Duodenal mucosa (tissue), 2 donors: ENCODE results near the gene KIAA0232.

Experiments
- H3K27ac ChIP-seq: one replicate; pipeline ENCODE4 v1.7.0; 2013; ENCODE audit warnings: low read depth, low read length
- H3K27me3 ChIP-seq, 2 donors: one replicate each; pipeline ENCODE4 v1.7.0; 2013; ENCODE audit warnings: low read length in 2 of 2, control low read depth in 1 of 2; ENCODE audit not compliant: insufficient read depth in 2 of 2, control insufficient read depth in 1 of 2
- H3K36me3 ChIP-seq, 2 donors: one replicate each; pipeline ENCODE4 v1.7.0; 2013; ENCODE audit warnings: low read length in 2 of 2, control low read depth in 1 of 2; ENCODE audit not compliant: insufficient read depth in 2 of 2, control insufficient read depth in 1 of 2
- H3K4me1 ChIP-seq, 2 donors: one replicate each; pipeline ENCODE4 v1.7.0; 2013; ENCODE audit warnings: low read length in 2 of 2, control low read depth in 1 of 2; ENCODE audit not compliant: insufficient read depth in 2 of 2, control insufficient read depth in 1 of 2
- H3K4me3 ChIP-seq, 2 donors: one replicate each; pipeline ENCODE4 v1.7.0; 2013; ENCODE audit warnings: low read length in 2 of 2, low read depth in 1 of 2
- H3K9ac ChIP-seq, 2 donors: one replicate each; pipeline ENCODE4 v1.7.0; 2013; ENCODE audit warnings: low read length in 2 of 2, low read depth in 1 of 2
- H3K9me3 ChIP-seq, 2 donors: one replicate each; pipeline ENCODE4 v1.7.0; 2013; ENCODE audit warnings: low read length in 2 of 2, control low read depth in 1 of 2; ENCODE audit not compliant: control insufficient read depth in 1 of 2

Gene KIAA0232

GRCh38 chr4:6857009-6857882 lies 74.7 kb downstream of the KIAA0232 start:
- peaks cover 0 to 3% of the 10 kb centered on the region in 2 donors for H3K9me3 ChIP-seq
- no peaks in the 10 kb centered on the region for H3K27me3 ChIP-seq
- H3K27ac ChIP-seq, result no peak overlapping the region
- peaks cover 3 to 5% of the 10 kb centered on the region in 2 donors for H3K4me1 ChIP-seq
- H3K9ac ChIP-seq, result no peak overlapping the region
- H3K4me3 ChIP-seq, result no peak overlapping the region
- peaks cover 43 to 47% of the 10 kb centered on the region in 2 donors for H3K36me3 ChIP-seq

DNA sequence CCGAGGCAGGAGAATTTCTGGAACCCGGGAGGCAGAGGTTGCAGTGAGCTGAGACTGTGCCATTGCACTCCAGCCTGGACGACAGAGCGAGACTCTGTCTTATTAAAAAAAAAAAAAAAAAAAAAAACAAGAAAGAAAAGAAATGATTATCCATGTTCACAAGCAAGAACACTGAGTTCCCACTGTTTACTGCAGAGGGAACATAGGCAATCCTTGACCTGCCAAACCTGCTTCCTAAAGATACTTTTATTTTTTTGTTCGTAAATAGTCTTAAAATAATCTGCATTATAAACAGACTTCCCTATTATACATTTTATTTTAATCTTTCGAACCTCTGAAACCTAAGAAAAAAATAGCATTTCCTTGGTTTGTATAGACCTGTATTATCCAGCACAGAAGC lies 76.5 kb downstream of the KIAA0232 start:
- Histone ChIP-seq H3K27me3 (no peaks in the 10 kb centered on the region), H3K9me3 (no peaks in the 10 kb centered on the region), H3K4me3 (no peak overlapping the region), H3K4me1 (peaks cover 3 to 5% of the 10 kb centered on the region in 2 donors), H3K27ac (no peak overlapping the region), H3K36me3 (peaks cover 49 to 58% of the 10 kb centered on the region in 2 donors), H3K9ac (no peak overlapping the region)

- no peaks in the 10 kb centered on the region for H3K9me3 ChIP-seq
- H3K9ac ChIP-seq, result no peak overlapping the region
- H3K4me1 ChIP-seq, result peaks cover 3 to 5% of the 10 kb centered on the region in 2 donors
- peaks cover 49 to 62% of the 10 kb centered on the region in 2 donors for H3K36me3 ChIP-seq
- H3K27ac ChIP-seq, result no peak overlapping the region
- H3K27me3 ChIP-seq, result no peaks in the 10 kb centered on the region
- no peak overlapping the region for H3K4me3 ChIP-seq
Measured at GRCh38 chr4:6859543-6859942, 77.0 kb downstream of the KIAA0232 start.

- H3K27ac ChIP-seq, result no peak overlapping the region
- H3K4me3 ChIP-seq, result no peak overlapping the region
- no peaks in the 10 kb centered on the region for H3K27me3 ChIP-seq
- no peaks in the 10 kb centered on the region for H3K4me1 ChIP-seq
- H3K9me3 ChIP-seq, result no peaks in the 10 kb centered on the region
- H3K9ac ChIP-seq, result no peak overlapping the region
- H3K36me3 ChIP-seq, result peaks cover 24 to 62% of the 10 kb centered on the region in 2 donors
Measured at GRCh38 chr4:6868386-6868785, 85.9 kb downstream of the KIAA0232 start.

DNA sequence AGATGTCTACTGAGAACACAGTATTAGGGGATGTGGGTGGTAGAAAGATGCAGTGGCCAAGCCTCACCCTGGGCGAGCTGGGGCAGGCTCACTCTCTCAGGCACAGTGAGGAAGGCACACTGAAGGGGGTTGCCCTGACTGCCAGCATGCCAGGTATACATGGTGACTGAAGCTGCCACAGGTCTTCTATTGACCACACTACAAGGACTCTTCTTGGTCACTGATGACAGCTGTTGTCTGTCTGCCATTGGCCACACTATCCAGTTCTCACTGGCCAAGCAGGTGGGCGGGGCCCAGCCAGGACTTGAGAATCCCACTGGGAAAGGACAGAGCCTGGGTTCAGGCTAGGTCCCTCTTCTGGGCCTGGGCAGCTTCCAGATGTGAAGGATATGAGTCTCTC lies 87.4 kb downstream of the KIAA0232 start:
- Histone ChIP-seq H3K4me1 (peaks cover 0 to 2% of the 10 kb centered on the region in 2 donors), H3K36me3 (peaks cover 21 to 66% of the 10 kb centered on the region in 2 donors), H3K9ac (no peak overlapping the region), H3K9me3 (no peaks in the 10 kb centered on the region), H3K4me3 (no peak overlapping the region), H3K27ac (no peak overlapping the region), H3K27me3 (no peaks in the 10 kb centered on the region)

DNA sequence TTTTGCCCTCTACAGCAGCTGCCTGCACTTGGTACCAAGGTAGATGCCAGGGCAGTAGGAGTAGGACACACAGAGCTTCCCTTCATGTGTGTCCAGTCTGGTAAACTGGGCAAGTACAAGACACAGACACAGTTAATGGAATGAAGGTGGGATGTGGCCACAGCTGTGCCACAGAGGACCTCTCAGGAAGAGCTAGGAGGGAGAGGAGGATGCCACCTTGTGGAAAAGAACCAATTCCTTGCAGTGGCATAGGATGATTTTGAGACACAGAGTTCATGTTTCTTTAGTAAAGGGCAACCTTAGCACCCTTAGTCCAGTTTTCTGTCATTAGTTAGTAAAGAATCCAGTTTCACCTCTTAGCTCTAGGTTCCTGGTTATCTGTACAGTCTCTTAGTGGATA lies 90.8 kb downstream of the KIAA0232 start:
- H3K4me3 ChIP-seq, result no peak overlapping the region
- H3K27me3 ChIP-seq, result no peaks in the 10 kb centered on the region
- peaks cover 19 to 68% of the 10 kb centered on the region in 2 donors for H3K36me3 ChIP-seq
- H3K4me1 ChIP-seq, result peaks cover 0 to 5% of the 10 kb centered on the region in 2 donors
- H3K27ac ChIP-seq, result no peak overlapping the region
- H3K9ac ChIP-seq, result no peak overlapping the region
- H3K9me3 ChIP-seq, result no peaks in the 10 kb centered on the region

GRCh38 chr4:6873792-6874461 lies 91.4 kb downstream of the KIAA0232 start:
- H3K27me3 ChIP-seq, result no peaks in the 10 kb centered on the region
- H3K9me3 ChIP-seq, result no peaks in the 10 kb centered on the region
- H3K4me3 ChIP-seq, result no peak overlapping the region
- H3K9ac ChIP-seq, result no peak overlapping the region
- peaks cover 0 to 5% of the 10 kb centered on the region in 2 donors for H3K4me1 ChIP-seq
- peaks cover 26 to 72% of the 10 kb centered on the region in 2 donors for H3K36me3 ChIP-seq
- no peak overlapping the region for H3K27ac ChIP-seq

GRCh38 chr4:6874981-6875380 lies 92.5 kb downstream of the KIAA0232 start:
- no peak overlapping the region for H3K4me3 ChIP-seq
- H3K27ac ChIP-seq, result no peak overlapping the region
- no peaks in the 10 kb centered on the region for H3K27me3 ChIP-seq
- H3K36me3 ChIP-seq, result peaks cover 32 to 79% of the 10 kb centered on the region in 2 donors
- no peak overlapping the region for H3K9ac ChIP-seq
- peaks cover 0 to 5% of the 10 kb centered on the region in 2 donors for H3K4me1 ChIP-seq
- H3K9me3 ChIP-seq, result no peaks in the 10 kb centered on the region

DNA sequence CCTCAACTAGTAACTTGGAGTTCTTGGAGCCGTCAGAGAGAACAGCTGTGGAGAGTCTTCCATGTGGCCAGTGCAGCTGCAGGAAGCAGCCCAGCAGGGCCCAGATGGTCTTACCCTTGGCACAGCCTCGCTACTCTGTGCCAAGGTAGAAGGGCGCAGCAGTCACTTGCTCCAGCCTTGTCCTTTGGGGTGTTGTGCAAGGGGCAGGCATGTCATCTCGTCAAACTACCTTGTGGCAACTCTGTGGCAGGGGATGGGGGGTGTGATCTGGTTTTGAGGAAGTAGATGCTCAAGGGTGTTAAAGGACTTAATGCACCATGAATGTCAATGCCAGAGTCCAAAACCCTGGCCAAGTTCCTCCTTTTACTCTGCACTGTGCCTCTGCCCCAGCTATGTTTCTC lies 92.9 kb downstream of the KIAA0232 start:
- Histone ChIP-seq H3K9ac (no peak overlapping the region), H3K27ac (no peak overlapping the region), H3K4me3 (no peak overlapping the region), H3K27me3 (no peaks in the 10 kb centered on the region), H3K9me3 (no peaks in the 10 kb centered on the region), H3K36me3 (peaks cover 34 to 82% of the 10 kb centered on the region in 2 donors), H3K4me1 (peaks cover 0 to 5% of the 10 kb centered on the region in 2 donors)

DNA sequence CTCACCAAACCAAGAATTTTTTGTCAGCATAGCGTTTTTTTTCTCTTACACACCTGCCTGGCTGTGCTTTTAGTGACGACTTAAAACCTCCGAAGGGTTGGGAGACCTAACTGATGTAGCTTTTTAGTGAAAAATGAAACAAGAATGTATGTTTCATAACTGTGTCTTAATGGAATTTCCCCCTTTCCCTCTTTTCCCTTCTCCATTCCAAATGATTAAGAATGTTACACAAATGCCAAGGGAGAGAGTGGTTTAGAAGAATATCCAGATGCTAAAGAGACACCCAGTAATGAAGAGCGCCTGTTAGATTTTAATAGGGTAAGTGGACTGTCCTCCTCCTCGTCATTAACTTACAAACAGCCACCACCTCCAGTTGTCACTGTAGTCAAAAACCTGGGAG lies 93.9 kb downstream of the KIAA0232 start:
- H3K4me1 ChIP-seq, result peaks cover 0 to 5% of the 10 kb centered on the region in 2 donors
- H3K9ac ChIP-seq, result no peak overlapping the region
- H3K36me3 ChIP-seq, result peaks cover 38 to 91% of the 10 kb centered on the region in 2 donors
- no peak overlapping the region for H3K27ac ChIP-seq
- H3K9me3 ChIP-seq, result no peaks in the 10 kb centered on the region
- no peak overlapping the region for H3K4me3 ChIP-seq
- H3K27me3 ChIP-seq, result no peaks in the 10 kb centered on the region
